Osteoblast (primary cell): ENCODE data around the gene CDKN2B. TPM values are rescaled to one million over a fixed set of nuclear protein-coding genes. Genes with fewer than 3 reads are reported as not detected.

Experiments
- DNase-seq: peaks from one replicate; pipeline ENCODE4 v3.0.0; 2011; ENCODE audit warnings: low spot score, mixed read lengths; ENCODE audit not compliant: insufficient read length; ENCODE audit errors: missing footprints
- H2AFZ ChIP-seq: 2 replicates; pipeline ENCODE4 v1.6.0; 2011; ENCODE audit warnings: mild to moderate bottlenecking, low read length
- H3K27ac ChIP-seq: 2 replicates; pipeline ENCODE4 v1.5.1; 2011; ENCODE audit warnings: mild to moderate bottlenecking, low read depth, low read length, moderate library complexity
- H3K27me3 ChIP-seq: 2 replicates; pipeline ENCODE4 v1.6.0; 2012; ENCODE audit warnings: mild to moderate bottlenecking, control low read depth, inconsistent platforms, low read length, moderate library complexity; ENCODE audit not compliant: insufficient read depth
- H3K36me3 ChIP-seq: 2 replicates; pipeline ENCODE4 v1.5.1; 2011; ENCODE audit warnings: mild to moderate bottlenecking, low read length, control low read depth, moderate library complexity; ENCODE audit not compliant: insufficient read depth
- H3K4me1 ChIP-seq: 2 replicates; pipeline ENCODE4 v1.5.1; 2011; ENCODE audit warnings: mild to moderate bottlenecking, low read length, control low read depth, moderate library complexity; ENCODE audit not compliant: insufficient read depth
- H3K4me2 ChIP-seq: 2 replicates; pipeline ENCODE4 v1.6.0; 2011; ENCODE audit warnings: mild to moderate bottlenecking, low read length; ENCODE audit not compliant: insufficient read depth
- H3K4me3 ChIP-seq: fragments of 200-600 bp; sonication (generic); 3 replicates; pipeline ENCODE4 v1.5.1; 2012; ENCODE audit warnings: mild to moderate bottlenecking, low read length, inconsistent platforms; ENCODE audit not compliant: insufficient read depth
- H3K79me2 ChIP-seq: 2 replicates; pipeline ENCODE4 v1.6.0; 2012; ENCODE audit warnings: mild to moderate bottlenecking, low read length, control low read depth, inconsistent platforms; ENCODE audit not compliant: insufficient read depth
- H3K9me3 ChIP-seq: 2 replicates; pipeline ENCODE4 v1.5.1; 2011; ENCODE audit warnings: low read depth, low read length, control low read depth
- H4K20me1 ChIP-seq: 2 replicates; pipeline ENCODE4 v1.6.0; 2012; ENCODE audit warnings: mild to moderate bottlenecking, low read length, control low read depth; ENCODE audit not compliant: insufficient read depth
- CTCF ChIP-seq: IDR thresholded peaks from 2 replicates; pipeline ENCODE4 v1.5.1; 2011; ENCODE audit warnings: mild to moderate bottlenecking, low read depth, low read length, moderate library complexity; ENCODE audit errors: extremely low read depth
- total RNA-seq: library from RNA; depleted of rRNA; stranded (reverse); fragments of >200 nt; gene quantifications from 2 replicates; pipeline ENCODE4 v1.2.3, GENCODE V29; 2012

Gene CDKN2B
- total RNA-seq, 1 donor, result 50.7 TPM

- H3K27ac ChIP-seq, result peak overlapping the region; percentile 92
- H3K4me2 ChIP-seq, result peak overlapping the region; percentile 84
- H3K79me2 ChIP-seq, result peaks cover 11% of the 10 kb centered on the region
- H3K4me1 ChIP-seq, result peaks cover 13% of the 10 kb centered on the region
- no peak for DNase-seq
- no peak for TF ChIP-seq CTCF
- H3K27me3 ChIP-seq, result no peaks in the 10 kb centered on the region
- H3K36me3 ChIP-seq, result no peaks in the 10 kb centered on the region
- H3K9me3 ChIP-seq, result no peaks in the 10 kb centered on the region
- H4K20me1 ChIP-seq, result no peaks in the 10 kb centered on the region
- H3K4me3 ChIP-seq, result no peak overlapping the region
- H2AFZ ChIP-seq, result no peak overlapping the region
These were observed 23.0 kb downstream of the CDKN2B start for GRCh38 chr9:21985964-21986667.

- H3K79me2 ChIP-seq, result no peaks in the 10 kb centered on the region
- peaks cover 9% of the 10 kb centered on the region for H3K27me3 ChIP-seq
- no peak overlapping the region for H2AFZ ChIP-seq
- H3K4me2 ChIP-seq, result no peak overlapping the region
- H3K4me3 ChIP-seq, result no peak overlapping the region
- no peak overlapping the region for H3K27ac ChIP-seq
- TF ChIP-seq CTCF, result no peak
- peaks cover 8% of the 10 kb centered on the region for H3K4me1 ChIP-seq
- H3K9me3 ChIP-seq, result no peaks in the 10 kb centered on the region
- DNase-seq, result no peak
- no peaks in the 10 kb centered on the region for H4K20me1 ChIP-seq
- no peaks in the 10 kb centered on the region for H3K36me3 ChIP-seq
These were observed 25.0 kb downstream of the CDKN2B start for GRCh38 chr9:21984101-21984500.

- no peak overlapping the region for H3K4me2 ChIP-seq
- H3K79me2 ChIP-seq, result no peaks in the 10 kb centered on the region
- H3K36me3 ChIP-seq, result no peaks in the 10 kb centered on the region
- TF ChIP-seq CTCF, result no peak
- DNase-seq, result no peak
- no peaks in the 10 kb centered on the region for H4K20me1 ChIP-seq
- no peak overlapping the region for H3K27ac ChIP-seq
- H2AFZ ChIP-seq, result no peak overlapping the region
- peaks cover 14% of the 10 kb centered on the region for H3K27me3 ChIP-seq
- no peak overlapping the region for H3K4me3 ChIP-seq
- no peaks in the 10 kb centered on the region for H3K9me3 ChIP-seq
- H3K4me1 ChIP-seq, result peaks cover 8% of the 10 kb centered on the region
These were observed 25.6 kb downstream of the CDKN2B start for GRCh38 chr9:21983561-21983935.

- no peak for DNase-seq
- peaks cover 15% of the 10 kb centered on the region for H3K27me3 ChIP-seq
- H3K27ac ChIP-seq, result no peak overlapping the region
- no peaks in the 10 kb centered on the region for H3K36me3 ChIP-seq
- H4K20me1 ChIP-seq, result no peaks in the 10 kb centered on the region
- no peak for TF ChIP-seq CTCF
- no peaks in the 10 kb centered on the region for H3K79me2 ChIP-seq
- no peaks in the 10 kb centered on the region for H3K9me3 ChIP-seq
- H2AFZ ChIP-seq, result peak overlapping the region; percentile 6
- no peak overlapping the region for H3K4me3 ChIP-seq
- H3K4me1 ChIP-seq, result peaks cover 7% of the 10 kb centered on the region
- no peak overlapping the region for H3K4me2 ChIP-seq
These were observed 26.1 kb downstream of the CDKN2B start for GRCh38 chr9:21982861-21983560.
